Upper lobe of left lung (tissue), 6 donors: ENCODE results near the gene SLC6A19. TPM values are rescaled to one million over a fixed set of nuclear protein-coding genes. Genes with fewer than 3 reads are reported as not detected.
"Not testable (repeated sequence)": the region's sequence is repeated elsewhere in the genome, so short reads cannot be mapped to it uniquely, and the experiment has no call there.

Experiments
- ATAC-seq, 2 donors: fragments of 200-7000 bp; cut with Tn5 transposase; one replicate each; pipeline ENCODE4 v1.9.1; 2022; ENCODE audit warnings: mild to moderate bottlenecking in 2 of 2, moderate library complexity in 2 of 2; ENCODE audit not compliant: low FRiP score in 2 of 2
- DNase-seq, 2 donors: peaks; one replicate each; pipeline ENCODE4 v3.0.0-alpha.2; 2019 to 2020
- H3K27ac ChIP-seq, 4 donors: fragments of 200-600 bp; sonication (generic); one replicate each; pipeline ENCODE4 v1.5.1; 2016 to 2019
- H3K27me3 ChIP-seq, 4 donors: fragments of 200-600 bp; sonication (generic); one replicate each; pipeline ENCODE4 v1.5.1; 2017 to 2019
- H3K36me3 ChIP-seq, 4 donors: fragments of 200-600 bp; sonication (generic); one replicate each; pipeline ENCODE4 v1.5.1; 2016 to 2019
- H3K4me1 ChIP-seq, 4 donors: fragments of 200-600 bp; sonication (generic); one replicate each; pipeline ENCODE4 v1.5.1; 2018 to 2019
- H3K4me3 ChIP-seq, 4 donors: fragments of 200-600 bp; sonication (generic); one replicate each; pipeline ENCODE4 v1.5.1; 2017 to 2019; ENCODE audit warnings: mild to moderate bottlenecking in 2 of 4, moderate library complexity in 1 of 4
- H3K9me3 ChIP-seq, 4 donors: fragments of 200-600 bp; sonication (generic); one replicate each; pipeline ENCODE4 v1.5.1; 2018 to 2019
- CTCF ChIP-seq, 6 experiments: fragments of 450-650 bp in 4 of 6; fragments of 200-600 bp in 2 of 6; sonication (generic) in 2 of 6; IDR thresholded peaks; one replicate each; pipeline ENCODE4 v1.5.1; 2016 to 2019; ENCODE audit warnings: antibody characterized with exemption in 6 of 6
- EP300 ChIP-seq, 4 donors: sonication (generic); formaldehyde crosslinking; IDR thresholded peaks; one replicate each; pipeline ENCODE4 v1.5.1; 2017; ENCODE audit warnings: antibody characterized with exemption in 4 of 4, control low read depth in 2 of 4
- POLR2A ChIP-seq, 4 donors: fragments of 450-650 bp; IDR thresholded peaks; one replicate each; pipeline ENCODE4 v1.5.1; 2016 to 2017; ENCODE audit warnings: antibody characterized with exemption in 4 of 4, mild to moderate bottlenecking in 2 of 4
- POLR2AphosphoS5 ChIP-seq, 2 donors: sonication (generic); formaldehyde crosslinking; IDR thresholded peaks; one replicate each; pipeline ENCODE4 v1.5.1; 2017; ENCODE audit warnings: antibody characterized with exemption in 2 of 2
- WGBS, 2 donors: methylation state at CpG; one replicate each; pipeline ENCODE4 v1.1.5; 2017 to 2018; 5-methylcytosine and 5-hydroxymethylcytosine counted together
- total RNA-seq, 6 donors: library from RNA; depleted of rRNA in 4 of 6; stranded (reverse); fragments of >200 nt in 4 of 6; gene quantifications; one replicate each; pipeline versions ENCODE4 v1.1.0 to v1.2.1, GENCODE V29; 2016 to 2021
- donor health status: DM: no; HTN: no; CAD: no; lungs with moderate emphysema.
- donor health status: DM: no; HTN: yes; CAD: no; lungs with severe emphysema.

The SLC6A19 gene
- total RNA-seq, 6 donors from 2014 or later: 0.03 to 0.06 TPM; not detected in 4

- 0 to 12% methylated on average over 3 to 21 of the region's 98 CpGs for WGBS, 2 donors
- peak overlapping the region in 3 of 4 donors; percentile 26 to 41 (median 35) for H3K4me3 ChIP-seq
- no peaks in the 10 kb centered on the region for H3K36me3 ChIP-seq
- peaks cover 0 to 18% (median 10%) of the 10 kb centered on the region in 4 donors for H3K27me3 ChIP-seq
- ATAC-seq (no peak), DNase-seq (peak in 1 of 2 donors; percentile 86)
- H3K27ac ChIP-seq: peak overlapping the region in 1 of 4 donors; percentile 23
- TF ChIP-seq POLR2AphosphoS5 (IDR thresholded peaks at IDR 0.05) (no peak), CTCF (IDR thresholded peaks at IDR 0.05) (no peak), EP300 (IDR thresholded peaks at IDR 0.05) (no peak), POLR2A (IDR thresholded peaks at IDR 0.05) (no peak)
- peaks cover 0 to 4% (median 0%) of the 10 kb centered on the region in 4 donors for H3K9me3 ChIP-seq
- H3K4me1 ChIP-seq: peaks cover 19 to 40% (median 25%) of the 10 kb centered on the region in 4 donors
Observed at GRCh38 chr5:1155191-1156032, 46.0 kb upstream of the SLC6A19 start.

DNA sequence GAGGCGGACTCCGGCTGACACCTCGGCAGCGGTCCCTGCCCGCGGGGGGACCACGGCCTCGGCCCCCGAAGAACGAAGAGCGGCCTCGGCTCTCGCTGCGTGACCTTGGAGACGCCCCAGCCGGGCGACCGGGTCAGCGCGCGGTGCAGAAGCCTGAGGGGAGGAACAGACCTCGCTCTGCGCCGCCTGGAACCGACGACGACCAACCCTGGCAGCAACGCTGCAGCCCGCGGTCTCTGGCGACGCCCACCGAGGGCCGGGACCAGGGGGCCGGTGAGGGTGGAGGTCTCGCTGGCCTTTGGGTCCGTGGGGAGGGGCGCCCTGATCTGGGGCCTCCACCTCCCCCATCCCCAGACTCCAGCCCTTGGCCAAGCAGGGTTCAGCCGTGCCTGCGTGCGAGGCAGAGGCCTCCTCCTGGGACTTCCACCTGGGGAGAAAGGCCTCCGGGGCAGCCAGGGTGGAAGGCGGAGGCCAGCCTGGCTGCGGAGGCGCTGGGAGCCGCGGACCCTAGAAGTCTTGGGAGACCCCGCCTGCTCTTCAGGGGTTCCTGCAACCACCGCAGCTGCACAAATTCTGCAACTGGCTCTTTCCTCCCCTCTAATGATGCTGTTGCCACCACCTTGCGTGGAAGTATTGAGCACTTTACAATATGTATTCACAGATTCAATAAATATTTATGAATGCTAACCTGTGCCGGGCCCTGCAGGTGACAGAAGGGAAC, 45.2 kb upstream of the SLC6A19 start:
- no peak for ATAC-seq
- DNase-seq: no peak
- no peaks in the 10 kb centered on the region for H3K36me3 ChIP-seq
- peaks cover 0 to 4% (median 0%) of the 10 kb centered on the region in 4 donors for H3K9me3 ChIP-seq
- WGBS, 2 donors: 23 to 83% methylated on average over 8 to 47 of the region's 51 CpGs
- no peak overlapping the region for H3K27ac ChIP-seq
- peak overlapping the region in 3 of 4 donors; percentile 26 to 41 (median 35) for H3K4me3 ChIP-seq
- H3K4me1 ChIP-seq: peaks cover 19 to 42% (median 25%) of the 10 kb centered on the region in 4 donors
- TF ChIP-seq POLR2AphosphoS5 (IDR thresholded peaks at IDR 0.05): no peak
- TF ChIP-seq EP300 (IDR thresholded peaks at IDR 0.05): no peak
- TF ChIP-seq POLR2A (IDR thresholded peaks at IDR 0.05): no peak
- no peak for TF ChIP-seq CTCF (IDR thresholded peaks at IDR 0.05)
- H3K27me3 ChIP-seq: peaks cover 0 to 18% (median 10%) of the 10 kb centered on the region in 4 donors

- DNase-seq (no peak), ATAC-seq (no peak)
- no peaks in the 10 kb centered on the region for H3K36me3 ChIP-seq
- peaks cover 0 to 18% (median 10%) of the 10 kb centered on the region in 4 donors for H3K27me3 ChIP-seq
- no peak overlapping the region for H3K27ac ChIP-seq
- 88 to 98% methylated on average over 11 of the region's 11 CpGs for WGBS, 2 donors
- H3K9me3 ChIP-seq: peaks cover 0 to 4% (median 0%) of the 10 kb centered on the region in 4 donors
- no peak for TF ChIP-seq POLR2A (IDR thresholded peaks at IDR 0.05)
- TF ChIP-seq CTCF (IDR thresholded peaks at IDR 0.05): no peak
- TF ChIP-seq POLR2AphosphoS5 (IDR thresholded peaks at IDR 0.05): no peak
- no peak for TF ChIP-seq EP300 (IDR thresholded peaks at IDR 0.05)
- no peak overlapping the region for H3K4me3 ChIP-seq
- peaks cover 21 to 44% (median 28%) of the 10 kb centered on the region in 4 donors for H3K4me1 ChIP-seq
Observed at GRCh38 chr5:1156754-1157460, 44.5 kb upstream of the SLC6A19 start.

- H3K4me3 ChIP-seq, ATAC-seq, H3K36me3 ChIP-seq, H3K9me3 ChIP-seq, H3K27ac ChIP-seq, DNase-seq: not testable (repeated sequence)
- peaks cover 17 to 44% (median 28%) of the 10 kb centered on the region in 4 donors for H3K4me1 ChIP-seq
- peaks cover 0 to 18% (median 10%) of the 10 kb centered on the region in 4 donors for H3K27me3 ChIP-seq
- WGBS, 2 donors: 73 to 86% methylated on average over 2 of the region's 2 CpGs
Observed at GRCh38 chr5:1157461-1157986, 43.9 kb upstream of the SLC6A19 start.
